Endothelial cell of umbilical vein (primary cell): ENCODE data around the gene MYO5B. TPM values are rescaled to one million over a fixed set of nuclear protein-coding genes. Genes with fewer than 3 reads are reported as not detected.

Source experiments
- BruUV-seq: library from RNA; stranded (reverse); fragments of 400-500 nt; replicated peaks from 2 replicates; lab custom pipeline; 2021; lab: Mats Ljungman, UMichigan
- CTCF ChIA-PET: fragments of 300-600, 350-600 bp; sonication (Branson Sonifier 250); formaldehyde crosslinking; loops from one replicate; lab custom pipeline; 2021; ENCODE audit warnings: antibody characterized with exemption, inconsistent platforms; lab: Charles Lee
- POLR2A ChIA-PET: fragments of 300-600, 350-600 bp; sonication (Branson Sonifier 250); formaldehyde crosslinking; loops from one replicate; lab custom pipeline; 2021; ENCODE audit warnings: antibody characterized with exemption, inconsistent platforms; lab: Charles Lee
- DNase-seq: peaks from one replicate; pipeline ENCODE4 v3.0.0-alpha.2; 2011; ENCODE audit warnings: low read depth, low spot score
- FAIRE-seq: peaks from 2 replicates; lab custom pipeline; 2011; peaks lifted over from hg19 to GRCh38; lab: Jason Lieb, UNC
- H2AFZ ChIP-seq: 2 replicates; pipeline ENCODE4 v1.6.0; 2012; ENCODE audit warnings: low read depth, low read length, control low read depth, inconsistent platforms
- H3K27ac ChIP-seq: 2 replicates; pipeline ENCODE4 v1.5.1; 2011; ENCODE audit warnings: low read depth, mild to moderate bottlenecking, control low read depth, low read length, moderate library complexity; ENCODE audit not compliant: insufficient read depth
- H3K27me3 ChIP-seq, 2 experiments: 2 replicates each; pipeline versions ENCODE4 v1.6.0 to v1.6.1; 2011; ENCODE audit warnings: low read length in 2 of 2, mixed read lengths in 1 of 2; ENCODE audit not compliant: control insufficient read depth in 2 of 2, insufficient read depth in 2 of 2
- H3K36me3 ChIP-seq, 2 experiments: 2 replicates in 1 of 2; 3 replicates in 1 of 2; pipeline ENCODE4 v1.5.1; 2011; ENCODE audit warnings: low read length in 2 of 2, mild to moderate bottlenecking in 1 of 2, moderate library complexity in 1 of 2; ENCODE audit not compliant: control insufficient read depth in 2 of 2, insufficient read depth in 2 of 2; ENCODE audit errors: extremely low read depth in 1 of 2
- H3K4me1 ChIP-seq: 3 replicates; pipeline ENCODE4 v1.5.1; 2011; ENCODE audit warnings: mild to moderate bottlenecking, low read length; ENCODE audit not compliant: control insufficient read depth, insufficient read depth; ENCODE audit errors: extremely low read depth
- H3K4me2 ChIP-seq: 2 replicates; pipeline ENCODE4 v1.6.1; 2011; ENCODE audit warnings: low read length, control low read depth, mixed read lengths; ENCODE audit not compliant: insufficient read depth
- H3K4me3 ChIP-seq, 3 experiments: fragments of 200-600 bp in 1 of 3; sonication (generic), shearing (Covaris generic) in 1 of 3; replicated peaks in 1 of 3; 2 replicates each; pipeline ENCODE4 v1.5.1; 2011 to 2016; ENCODE audit warnings: control low read depth in 3 of 3, low read length in 3 of 3, mild to moderate bottlenecking in 2 of 3, inconsistent platforms in 1 of 3, low read depth in 1 of 3, moderate library complexity in 1 of 3; ENCODE audit not compliant: insufficient read depth in 1 of 3
- H3K79me2 ChIP-seq: 2 replicates; pipeline ENCODE4 v1.6.0; 2012; ENCODE audit warnings: low read length, inconsistent platforms; ENCODE audit not compliant: control insufficient read depth, insufficient read depth
- H3K9ac ChIP-seq: replicated peaks from 2 replicates; pipeline ENCODE3; 2011; ENCODE audit warnings: low read length, control low read depth; ENCODE audit not compliant: insufficient read depth; ENCODE audit errors: extremely low read depth
- H3K9me1 ChIP-seq: replicated peaks from 3 replicates; pipeline ENCODE4 v1.6.0; 2011; ENCODE audit warnings: mild to moderate bottlenecking, low read length; ENCODE audit not compliant: control insufficient read depth, insufficient read depth; ENCODE audit errors: extremely low read depth
- H3K9me3 ChIP-seq: replicated peaks from 2 replicates; pipeline ENCODE4 v1.5.1; 2012; ENCODE audit warnings: low read length, inconsistent platforms; ENCODE audit not compliant: control insufficient read depth, insufficient read depth
- H4K20me1 ChIP-seq: replicated peaks from 2 replicates; pipeline ENCODE3; 2011; ENCODE audit warnings: mild to moderate bottlenecking, low read length; ENCODE audit not compliant: control insufficient read depth, insufficient read depth; ENCODE audit errors: extremely low read depth
- CTCF ChIP-seq, 2 donors: IDR thresholded peaks; 1 replicate in 1 of 2; 2 replicates in 1 of 2; pipeline ENCODE4 v1.5.1; 2011; ENCODE audit warnings: low read length in 2 of 2, mild to moderate bottlenecking in 2 of 2, moderate library complexity in 2 of 2, control low read depth in 1 of 2, inconsistent platforms in 1 of 2, low read depth in 1 of 2; ENCODE audit not compliant: insufficient read depth in 1 of 2; ENCODE audit errors: extremely low read depth in 1 of 2
- EZH2 ChIP-seq: IDR thresholded peaks from 2 replicates; pipeline ENCODE4 v1.6.1; 2012; ENCODE audit warnings: borderline replicate concordance, low read depth, mild to moderate bottlenecking, moderate library complexity, low read length, inconsistent platforms; ENCODE audit not compliant: severe bottlenecking
- FOS ChIP-seq: IDR thresholded peaks from 2 replicates; pipeline ENCODE4 v1.6.1; 2011; ENCODE audit warnings: mild to moderate bottlenecking, low read length, moderate library complexity, borderline replicate concordance; ENCODE audit not compliant: insufficient read depth
- GATA2 ChIP-seq: IDR thresholded peaks from 2 replicates; pipeline ENCODE4 v1.7.0; 2011; ENCODE audit warnings: low read depth, mild to moderate bottlenecking, moderate library complexity, mixed read lengths, low read length; ENCODE audit not compliant: insufficient read length, insufficient read depth
- MAX ChIP-seq: IDR thresholded peaks from 2 replicates; pipeline ENCODE4 v1.6.1; 2011; ENCODE audit not compliant: insufficient read depth, insufficient read length
- POLR2A ChIP-seq: IDR thresholded peaks from 2 replicates; pipeline ENCODE4 v1.6.1; 2012; ENCODE audit warnings: low read depth, mild to moderate bottlenecking, control low read depth, low read length
- dilution Hi-C: fragments of 300-500 bp; cut with MboI; formaldehyde crosslinking; loops from one replicate; pipeline ENCODE4 v1.15.0; 2019; ENCODE audit warnings: low sequenced_read_pairs; ENCODE audit not compliant: extremely low pct_ligation_motif_present
- intact Hi-C: fragments of 100-400 bp; cut with micrococcal nuclease; formaldehyde crosslinking; loops from one replicate; pipeline ENCODE4 v1.10.0; 2022
- polyA plus RNA-seq, 4 experiments: library from polyadenylated mRNA; depleted of rRNA in 3 of 4; stranded (reverse) in 3 of 4; unstranded in 1 of 4; fragments of >200 nt; gene quantifications; 2 replicates each; pipeline versions ENCODE4 v1.2.1 to v1.2.3, GENCODE V29; 2011 to 2012; ENCODE audit warnings: missing spikeins in 1 of 4
- total RNA-seq: library from RNA; stranded (reverse); gene quantifications from 2 replicates; pipeline ENCODE4 v1.2.3, GENCODE V29; 2021

The MYO5B gene
- total and polyA plus RNA-seq, 2 donors (not counting 3 experiments of a cell fraction or from before 2014, with no cell fraction given) = 0.54 to 1.1 TPM

GRCh38 chr18:49843778-49844625 is 350.9 kb downstream of the MYO5B start:
- Histone ChIP-seq H3K9ac (no peak overlapping the region), H3K79me2 (no peaks in the 10 kb centered on the region), H2AFZ (no peak overlapping the region), H3K9me3 (no peaks in the 10 kb centered on the region), H3K27me3 (no peaks in the 10 kb centered on the region), H4K20me1 (no peaks in the 10 kb centered on the region), H3K9me1 (no peaks in the 10 kb centered on the region), H3K4me2 (no peak overlapping the region), H3K27ac (no peak overlapping the region), H3K36me3 (no peaks in the 10 kb centered on the region), H3K4me1 (peaks cover 2% of the 10 kb centered on the region), H3K4me3 (no peak overlapping the region)
- DNase-seq (no peak), FAIRE-seq (no peak)
- dilution Hi-C loops (no loop called here), intact Hi-C loops (no loop called here)
- no TSS peak for BruUV-seq
- ChIA-PET CTCF (interaction anchor here (1.9 to 2.4 kb wide), 2 partner anchors 15 to 333 kb away, joined by 6 to 10 read pairs; no protein-coding TSS in a partner anchor), POLR2A (no interaction called here)
- TF ChIP-seq POLR2A (no peak), GATA2 (no peak), CTCF (IDR thresholded peaks at IDR 0.05; ENCODE audit: extremely low read depth in 1 of 2, insufficient read depth in 1 of 2, low read depth in 1 of 2, low read length in 2 of 2) (no peak), EZH2 (no peak), FOS (no peak), MAX (no peak)
